Measurements from ENCODE around the gene PSMA7. TPM values are rescaled to one million over a fixed set of nuclear protein-coding genes. Genes with fewer than 3 reads are reported as not detected.

Gene PSMA7
- total RNA-seq, 4 donors from 2014 or later = 181 to 264 (median 228) TPM

- H3K9me3 ChIP-seq = no peaks in the 10 kb centered on the region
- peaks cover 0 to 31% (median 0%) of the 10 kb centered on the region in 3 donors for H3K36me3 ChIP-seq
- TF ChIP-seq POLR2A (IDR thresholded peaks at IDR 0.05) = no peak
- TF ChIP-seq, protein P1, sequence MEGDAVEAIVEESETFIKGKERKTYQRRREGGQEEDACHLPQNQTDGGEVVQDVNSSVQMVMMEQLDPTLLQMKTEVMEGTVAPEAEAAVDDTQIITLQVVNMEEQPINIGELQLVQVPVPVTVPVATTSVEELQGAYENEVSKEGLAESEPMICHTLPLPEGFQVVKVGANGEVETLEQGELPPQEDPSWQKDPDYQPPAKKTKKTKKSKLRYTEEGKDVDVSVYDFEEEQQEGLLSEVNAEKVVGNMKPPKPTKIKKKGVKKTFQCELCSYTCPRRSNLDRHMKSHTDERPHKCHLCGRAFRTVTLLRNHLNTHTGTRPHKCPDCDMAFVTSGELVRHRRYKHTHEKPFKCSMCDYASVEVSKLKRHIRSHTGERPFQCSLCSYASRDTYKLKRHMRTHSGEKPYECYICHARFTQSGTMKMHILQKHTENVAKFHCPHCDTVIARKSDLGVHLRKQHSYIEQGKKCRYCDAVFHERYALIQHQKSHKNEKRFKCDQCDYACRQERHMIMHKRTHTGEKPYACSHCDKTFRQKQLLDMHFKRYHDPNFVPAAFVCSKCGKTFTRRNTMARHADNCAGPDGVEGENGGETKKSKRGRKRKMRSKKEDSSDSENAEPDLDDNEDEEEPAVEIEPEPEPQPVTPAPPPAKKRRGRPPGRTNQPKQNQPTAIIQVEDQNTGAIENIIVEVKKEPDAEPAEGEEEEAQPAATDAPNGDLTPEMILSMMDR (IDR thresholded peaks at IDR 0.05) = no peak
- DNase-seq = no peak
- no peaks in the 10 kb centered on the region for H3K27me3 ChIP-seq
- H3K4me3 ChIP-seq = no peak overlapping the region
- H3K27ac ChIP-seq = no peak overlapping the region
- H3K4me1 ChIP-seq = peaks cover 0 to 13% (median 3%) of the 10 kb centered on the region in 4 donors
These were observed 44.0 kb upstream of the PSMA7 start for GRCh38 chr20:62186887-62187866.

DNA sequence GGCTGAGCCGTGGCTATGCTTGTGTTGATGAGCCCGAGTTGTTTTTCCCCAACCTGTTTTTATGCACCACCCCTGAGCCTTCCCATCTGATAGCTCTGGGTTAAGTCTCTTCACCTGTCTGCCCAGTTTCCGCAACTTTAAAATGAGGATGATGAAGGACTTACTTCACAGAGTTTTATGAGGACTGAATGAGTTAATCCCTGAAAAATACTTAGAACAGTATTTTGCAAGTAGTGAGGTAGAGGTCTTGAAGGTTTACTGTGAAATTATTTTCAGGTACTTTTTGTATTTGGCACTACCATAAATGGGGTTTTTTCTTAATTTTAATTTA, 42.9 kb upstream of the PSMA7 start:
- H3K27ac ChIP-seq = no peak overlapping the region
- peaks cover 0 to 22% (median 0%) of the 10 kb centered on the region in 3 donors for H3K36me3 ChIP-seq
- DNase-seq = no peak
- no peak for TF ChIP-seq POLR2A (IDR thresholded peaks at IDR 0.05)
- TF ChIP-seq, protein P1 (IDR thresholded peaks at IDR 0.05) = no peak
- no peak overlapping the region for H3K4me3 ChIP-seq
- H3K9me3 ChIP-seq = no peaks in the 10 kb centered on the region
- H3K27me3 ChIP-seq = no peaks in the 10 kb centered on the region
- peaks cover 0 to 19% (median 4%) of the 10 kb centered on the region in 4 donors for H3K4me1 ChIP-seq

DNA sequence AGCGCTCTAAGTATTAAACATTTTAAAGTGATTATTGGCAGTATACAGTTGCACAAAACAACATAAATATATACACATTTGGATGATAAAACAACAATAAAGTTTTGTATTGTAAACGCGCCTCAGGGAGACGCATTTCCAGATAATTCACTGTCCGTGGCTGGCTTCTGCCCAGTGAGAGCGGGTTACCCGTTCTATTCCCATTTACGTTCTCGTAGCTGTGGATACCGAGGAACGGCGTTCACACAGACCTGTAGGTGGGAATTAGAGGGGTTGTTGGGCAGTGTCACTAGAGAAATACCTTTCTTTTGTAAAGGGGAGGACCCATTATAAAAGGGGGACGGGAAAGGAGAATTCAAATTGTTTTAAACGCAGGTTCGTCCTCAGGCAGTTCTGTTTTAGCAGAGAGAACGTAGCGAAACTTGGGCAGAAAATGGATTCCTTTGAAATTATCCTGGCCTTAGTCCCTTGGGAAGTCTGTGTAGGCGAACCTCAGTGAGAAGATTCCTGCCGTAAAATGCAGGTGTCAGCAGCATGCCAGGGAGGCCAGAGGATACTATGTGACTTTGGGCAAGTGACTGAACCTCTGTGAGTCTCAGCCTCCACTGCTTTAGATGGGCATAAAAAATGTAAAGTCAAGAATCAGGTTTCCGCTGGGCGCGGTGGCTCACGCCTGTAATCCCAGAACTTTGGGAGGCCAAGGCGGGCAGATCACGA, 40.4 kb upstream of the PSMA7 start:
- no peak for TF ChIP-seq POLR2A (IDR thresholded peaks at IDR 0.05)
- TF ChIP-seq, protein P1 (IDR thresholded peaks at IDR 0.05) = no peak
- Histone ChIP-seq H3K9me3 (no peaks in the 10 kb centered on the region), H3K27me3 (no peaks in the 10 kb centered on the region), H3K27ac (peak overlapping the region; percentile 91 to 96 (median 94)), H3K36me3 (peaks cover 0 to 11% (median 0%) of the 10 kb centered on the region in 3 donors), H3K4me3 (peak overlapping the region; percentile 74 to 94 (median 89)), H3K4me1 (peaks cover 0 to 19% (median 4%) of the 10 kb centered on the region in 4 donors)
- DNase-seq = no peak

- no peaks in the 10 kb centered on the region for H3K9me3 ChIP-seq
These were observed 39.6 kb upstream of the PSMA7 start, which contains the start of gene MTG2 for GRCh38 chr20:62182469-62183425. TSS of gene MTG2 (plus strand) at chr20:62183028. CDS start at chr20:62193421, 10,393 bp downstream.

More at GRCh38 chr20:62182469-62183425, 39.6 kb upstream of the PSMA7 start, which contains the start of gene MTG2:
- TF ChIP-seq, protein P1 (IDR thresholded peaks at IDR 0.05) = peak in 3 of 6 experiments; percentile 1 to 30 (median 12)
- TF ChIP-seq POLR2A (IDR thresholded peaks at IDR 0.05) = peak; percentile 88 to 92
- Histone ChIP-seq H3K4me1 (peaks cover 0 to 19% (median 4%) of the 10 kb centered on the region in 4 donors), H3K4me3 (peak within 1 kb of the TSS; percentile 74 to 94 (median 89)), H3K27me3 (no peaks in the 10 kb centered on the region), H3K36me3 (peaks cover 0 to 11% (median 0%) of the 10 kb centered on the region in 3 donors), H3K27ac (peak within 1 kb of the TSS; percentile 91 to 96 (median 94))
- DNase-seq = peak; percentile 93 to 98 (median 95)

Measured in Peyer's patch (tissue), 4 donors.